IMR-90 (cell line): ENCODE measurements around the gene MLF2. TPM values are rescaled to one million over a fixed set of nuclear protein-coding genes. Genes with fewer than 3 reads are reported as not detected.
"Not testable (repeated sequence)": the region's sequence is repeated elsewhere in the genome, so short reads cannot be mapped to it uniquely, and the experiment has no call there.

ENCODE experiments used
- ATAC-seq: fragments of 200-7000 bp; cut with Tn5 transposase; 2 replicates; pipeline ENCODE4 v1.9.1; 2020; ENCODE audit warnings: low read depth, mild to moderate bottlenecking, moderate library complexity
- BruUV-seq: library from RNA; stranded (reverse); fragments of 400-500 nt; replicated peaks from 2 replicates; lab custom pipeline; 2021; lab: Mats Ljungman, UMichigan
- CTCF ChIA-PET: fragments of 300-600 bp; formaldehyde crosslinking; extraction: SDS; loops from one replicate; lab custom pipeline; 2021; ENCODE audit warnings: antibody characterized with exemption; lab: Yijun Ruan, JAX
- POLR2A ChIA-PET: fragments of 300-600 bp; sonication (Branson Sonifier 250); formaldehyde crosslinking; loops from one replicate; lab custom pipeline; 2022; ENCODE audit warnings: antibody characterized with exemption; ENCODE audit not compliant: unreplicated experiment; lab: Charles Lee
- DNase-seq: peaks from one replicate; pipeline ENCODE4 v3.0.0; 2013
- H2AFZ ChIP-seq: replicated peaks from 2 replicates; pipeline ENCODE3; 2013; ENCODE audit warnings: low read length, mild to moderate bottlenecking; ENCODE audit not compliant: poor library complexity
- H2AK5ac ChIP-seq: 2 replicates; pipeline ENCODE4 v1.6.1; 2013; ENCODE audit warnings: low read depth, low read length, inconsistent platforms
- H2AK9ac ChIP-seq: replicated peaks from 2 replicates; pipeline ENCODE3; 2013; ENCODE audit warnings: mild to moderate bottlenecking, low read depth, low read length, moderate library complexity; ENCODE audit not compliant: poor library complexity
- H2BK120ac ChIP-seq: 2 replicates; pipeline ENCODE4 v1.6.1; 2013; ENCODE audit warnings: low read depth, low read length, inconsistent platforms
- H2BK15ac ChIP-seq: 3 replicates; pipeline ENCODE4 v1.6.1; 2013; ENCODE audit warnings: low read depth, low read length, inconsistent platforms
- H2BK20ac ChIP-seq: 2 replicates; pipeline ENCODE4 v1.6.1; 2013; ENCODE audit warnings: low read depth, mild to moderate bottlenecking, inconsistent platforms, low read length, moderate library complexity
- H2BK5ac ChIP-seq: 2 replicates; pipeline ENCODE4 v1.6.1; 2013; ENCODE audit warnings: mild to moderate bottlenecking, low read depth, low read length, inconsistent platforms; ENCODE audit not compliant: poor library complexity, severe bottlenecking
- H3K14ac ChIP-seq: replicated peaks from 2 replicates; pipeline ENCODE4 v1.6.1; 2013; ENCODE audit warnings: low read depth, low read length, inconsistent platforms
- H3K18ac ChIP-seq: 2 replicates; pipeline ENCODE4 v1.6.1; 2013; ENCODE audit warnings: low read depth, low read length, control low read depth
- H3K23ac ChIP-seq: 2 replicates; pipeline ENCODE4 v1.6.1; 2013; ENCODE audit warnings: low read depth, low read length, inconsistent platforms
- H3K27ac ChIP-seq: 2 replicates; pipeline ENCODE4 v1.5.1; 2013; ENCODE audit warnings: mild to moderate bottlenecking, control low read depth, low read length; ENCODE audit not compliant: insufficient read depth
- H3K27me3 ChIP-seq: 2 replicates; pipeline ENCODE4 v1.6.1; 2013; ENCODE audit warnings: low read length; ENCODE audit not compliant: control insufficient read depth, insufficient read depth
- H3K36me3 ChIP-seq: 2 replicates; pipeline ENCODE4 v1.6.1; 2013; ENCODE audit warnings: low read length, mixed read lengths; ENCODE audit not compliant: control insufficient read depth, insufficient read depth
- H3K4ac ChIP-seq: 2 replicates; pipeline ENCODE4 v1.6.1; 2013; ENCODE audit warnings: low read depth, low read length, inconsistent platforms
- H3K4me1 ChIP-seq: 2 replicates; pipeline ENCODE4 v1.6.1; 2013; ENCODE audit warnings: low read length, mixed read lengths; ENCODE audit not compliant: control insufficient read depth, insufficient read depth
- H3K4me2 ChIP-seq: 2 replicates; pipeline ENCODE4 v1.6.1; 2013; ENCODE audit warnings: low read depth, mild to moderate bottlenecking, control low read depth, low read length, moderate library complexity
- H3K4me3 ChIP-seq: 2 replicates; pipeline ENCODE4 v1.5.1; 2013; ENCODE audit warnings: low read depth, mild to moderate bottlenecking, control low read depth, low read length, moderate library complexity; ENCODE audit not compliant: insufficient read depth
- H3K56ac ChIP-seq: 2 replicates; pipeline ENCODE4 v1.6.1; 2013; ENCODE audit warnings: low read length, inconsistent platforms; ENCODE audit not compliant: insufficient read depth; ENCODE audit errors: extremely low read depth
- H3K79me1 ChIP-seq, 2 experiments: 2 replicates each; pipeline ENCODE4 v1.6.1; 2013; ENCODE audit warnings: low read length in 2 of 2, inconsistent platforms in 1 of 2, low read depth in 1 of 2
- H3K9ac ChIP-seq: 2 replicates; pipeline ENCODE4 v1.6.1; 2013; ENCODE audit warnings: low read depth, low read length, control low read depth
- H3K9me1 ChIP-seq: 2 replicates; pipeline ENCODE4 v1.6.1; 2013; ENCODE audit warnings: low read length, inconsistent platforms; ENCODE audit not compliant: insufficient read depth
- H3K9me3 ChIP-seq: 2 replicates; pipeline ENCODE4 v1.6.1; 2013; ENCODE audit warnings: low read length; ENCODE audit not compliant: control insufficient read depth, insufficient read depth
- H4K20me1 ChIP-seq: 2 replicates; pipeline ENCODE4 v1.6.1; 2013; ENCODE audit warnings: low read length, inconsistent platforms; ENCODE audit not compliant: insufficient read depth
- H4K5ac ChIP-seq: 2 replicates; pipeline ENCODE4 v1.6.1; 2013; ENCODE audit warnings: mild to moderate bottlenecking, low read depth, low read length, control low read depth
- H4K8ac ChIP-seq, 2 experiments: 2 replicates each; pipeline ENCODE4 v1.6.1; 2013; ENCODE audit warnings: low read depth in 2 of 2, low read length in 2 of 2, control low read depth in 1 of 2, inconsistent platforms in 1 of 2
- H4K91ac ChIP-seq: 2 replicates; pipeline ENCODE4 v1.6.1; 2013; ENCODE audit warnings: low read depth, low read length, inconsistent platforms; ENCODE audit not compliant: insufficient read depth
- FOS ChIP-seq: fragments of 150-350 bp; IDR thresholded peaks from 2 replicates; pipeline ENCODE4 v1.6.1; 2016; ENCODE audit warnings: low read depth, low read length
- RFX5 ChIP-seq: IDR thresholded peaks from 2 replicates; pipeline ENCODE4 v1.8.0; 2012; ENCODE audit warnings: low read depth, mild to moderate bottlenecking, low read length, moderate library complexity
- WGBS, 2 experiments: methylation state at CpG; one replicate each; pipeline versions ENCODE4 v1.1.5 to v1.1.7; 2013; ENCODE audit warnings: missing lambda C conversion rate in 2 of 2; ENCODE audit not compliant: insufficient read length in 1 of 2; ENCODE audit errors: extremely low coverage in 2 of 2; 5-methylcytosine and 5-hydroxymethylcytosine counted together
- dilution Hi-C: fragments of 300-500 bp; cut with HindIII; formaldehyde crosslinking; loops from one replicate; pipeline ENCODE4 v1.14.3; 2018; ENCODE audit warnings: low sequenced_read_pairs; ENCODE audit not compliant: unreplicated experiment
- in situ Hi-C: fragments of 300-500 bp; cut with MboI; formaldehyde crosslinking; loops from 3 replicates; pipeline ENCODE4 v1.14.3; 2019; ENCODE audit warnings: low sequenced_read_pairs, inconsistent platforms, mixed read lengths
- intact Hi-C: fragments of 100-400 bp; cut with micrococcal nuclease; formaldehyde crosslinking; loops from 2 replicates; pipeline ENCODE4 v1.10.0; 2022
- polyA plus RNA-seq, 3 experiments: library from polyadenylated mRNA; depleted of rRNA; stranded (reverse); fragments of >200 nt; gene quantifications; 2 replicates each; pipeline ENCODE4 v1.2.3, GENCODE V29; 2012; ENCODE audit warnings: low replicate concordance in 1 of 3
- total RNA-seq: library from RNA; depleted of rRNA; stranded (reverse); fragments of >200 nt; gene quantifications from 2 replicates; pipeline ENCODE4 v1.2.3, GENCODE V29; 2012
- TF ChIP-seq, protein P1 (sequence below): fragments of 150-350 bp; IDR thresholded peaks from 2 replicates; pipeline ENCODE4 v1.6.1; 2016; ENCODE audit warnings: low read depth, mild to moderate bottlenecking, low read length, moderate library complexity, borderline replicate concordance

MLF2 gene
- total and polyA plus RNA-seq, 2 of the 4 experiments (the other 2 are of a cell fraction): 236 to 403 TPM

DNA sequence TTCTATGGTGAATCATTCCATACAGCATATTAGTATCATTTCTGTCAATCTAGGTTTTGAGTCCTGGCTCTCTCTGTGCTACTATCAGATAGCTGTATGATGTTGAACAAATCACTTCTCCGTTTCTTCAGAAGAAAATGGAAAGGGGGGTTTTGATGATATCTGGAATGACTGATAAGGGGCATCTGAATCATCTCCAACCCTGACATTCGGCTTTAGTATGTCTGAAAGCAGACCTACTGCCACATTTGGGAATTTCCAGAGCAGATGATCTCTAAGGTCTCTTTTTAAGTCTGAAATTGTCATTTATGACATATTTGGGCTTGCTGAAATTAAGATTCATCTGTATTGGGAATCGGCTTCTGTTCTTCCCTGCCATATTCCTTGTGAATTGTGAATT is 10.1 kb downstream of the MLF2 start:
- H3K27ac ChIP-seq: no peak overlapping the region
- dilution Hi-C loops: no loop called here
- POLR2A ChIA-PET: interaction anchor here (0.6 kb wide), 1 partner anchor 19 kb away, joined by 3 read pairs; the partner anchor contains the start of gene COPS7A
- no peaks in the 10 kb centered on the region for H3K9me3 ChIP-seq
- H3K18ac ChIP-seq: no peak overlapping the region
- CTCF ChIA-PET: interaction anchor here (0.6 kb wide), 1 partner anchor 156 kb away, joined by 3 read pairs; no protein-coding TSS in a partner anchor
- no peak for TF ChIP-seq RFX5
- TF ChIP-seq, protein P1, sequence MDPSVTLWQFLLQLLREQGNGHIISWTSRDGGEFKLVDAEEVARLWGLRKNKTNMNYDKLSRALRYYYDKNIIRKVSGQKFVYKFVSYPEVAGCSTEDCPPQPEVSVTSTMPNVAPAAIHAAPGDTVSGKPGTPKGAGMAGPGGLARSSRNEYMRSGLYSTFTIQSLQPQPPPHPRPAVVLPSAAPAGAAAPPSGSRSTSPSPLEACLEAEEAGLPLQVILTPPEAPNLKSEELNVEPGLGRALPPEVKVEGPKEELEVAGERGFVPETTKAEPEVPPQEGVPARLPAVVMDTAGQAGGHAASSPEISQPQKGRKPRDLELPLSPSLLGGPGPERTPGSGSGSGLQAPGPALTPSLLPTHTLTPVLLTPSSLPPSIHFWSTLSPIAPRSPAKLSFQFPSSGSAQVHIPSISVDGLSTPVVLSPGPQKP: no peak
- no peak for TF ChIP-seq FOS
- ATAC-seq: no peak
- H3K14ac ChIP-seq: no peak overlapping the region
- no peak overlapping the region for H3K56ac ChIP-seq
- H2AK9ac ChIP-seq: no peak overlapping the region
- no peaks in the 10 kb centered on the region for H3K27me3 ChIP-seq
- no peaks in the 10 kb centered on the region for H3K4me1 ChIP-seq
- H2BK20ac ChIP-seq: no peak overlapping the region
- no peak overlapping the region for H2AFZ ChIP-seq
- H2BK120ac ChIP-seq: no peak overlapping the region
- intact Hi-C loops: no loop called here
- no peak overlapping the region for H4K5ac ChIP-seq
- 0 out of 2 replicates have a peak, but pooled peaks cover 4% of the 10 kb centered on the region for H3K9me1 ChIP-seq
- no peak overlapping the region for H3K4me2 ChIP-seq
- no peak overlapping the region for H3K9ac ChIP-seq
- no CpG with 5 or more reads among the region's 3 CpGs for WGBS, 2 experiments
- H4K8ac ChIP-seq: no peak overlapping the region
- peaks cover 21% of the 10 kb centered on the region for H3K36me3 ChIP-seq
- no peak overlapping the region for H2BK5ac ChIP-seq
- H4K20me1 ChIP-seq: peaks cover 4% of the 10 kb centered on the region; the same call in 1 of the 2 replicates
- H3K4me3 ChIP-seq: no peak overlapping the region
- no TSS peak for BruUV-seq
- no peak overlapping the region for H3K23ac ChIP-seq
- no peak overlapping the region for H4K91ac ChIP-seq
- no peak for DNase-seq
- 0 out of 4 replicates have a peak, but pooled peaks cover 0 to 5% of the 10 kb centered on the region in 2 experiments for H3K79me1 ChIP-seq
- H3K4ac ChIP-seq: no peak overlapping the region
- in situ Hi-C loops: no loop called here
- no peak overlapping the region for H2AK5ac ChIP-seq
- no peak overlapping the region for H2BK15ac ChIP-seq

DNA sequence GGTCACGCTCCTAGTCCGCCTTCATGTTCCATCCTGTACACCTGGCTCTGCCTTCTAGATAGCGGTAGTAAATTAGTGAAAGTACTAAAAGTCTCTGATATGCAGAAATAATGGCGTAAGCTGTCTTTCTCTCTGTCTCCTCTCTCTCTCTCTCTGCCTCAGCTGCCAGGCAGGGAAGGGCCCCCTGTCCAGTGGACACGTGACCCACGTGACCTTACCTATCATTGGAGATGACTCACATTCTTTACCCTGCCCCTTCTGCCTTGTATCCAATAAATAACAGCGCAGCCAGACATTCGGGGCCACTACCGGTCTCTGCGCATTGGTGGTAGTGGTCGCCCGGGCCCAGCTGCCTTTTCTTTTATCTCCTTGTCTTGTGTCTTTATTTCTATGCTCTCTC is 10.9 kb downstream of the MLF2 start:
- H3K9ac ChIP-seq, dilution Hi-C loops, DNase-seq, H3K4me1 ChIP-seq, H2AK9ac ChIP-seq, H3K4me3 ChIP-seq, H4K20me1 ChIP-seq, H3K79me1 ChIP-seq, H3K9me1 ChIP-seq, H3K27me3 ChIP-seq, H3K56ac ChIP-seq, POLR2A ChIA-PET, H2BK20ac ChIP-seq, H3K27ac ChIP-seq, CTCF ChIA-PET, H2BK120ac ChIP-seq, H2AK5ac ChIP-seq, H2BK5ac ChIP-seq, H3K18ac ChIP-seq, H2AFZ ChIP-seq, H4K8ac ChIP-seq, in situ Hi-C loops, H3K4ac ChIP-seq, H4K91ac ChIP-seq, H3K4me2 ChIP-seq, H2BK15ac ChIP-seq, H3K23ac ChIP-seq, H3K9me3 ChIP-seq, intact Hi-C loops, H3K14ac ChIP-seq, H4K5ac ChIP-seq, BruUV-seq, ATAC-seq: not testable (repeated sequence)
- no CpG with 5 or more reads among the region's 12 CpGs for WGBS, 2 experiments
- H3K36me3 ChIP-seq: peaks cover 14% of the 10 kb centered on the region
